ENCODE measurements around the gene EFHD2. TPM values are rescaled to one million over a fixed set of nuclear protein-coding genes. Genes with fewer than 3 reads are reported as not detected.
"Not testable (repeated sequence)": the region's sequence is repeated elsewhere in the genome, so short reads cannot be mapped to it uniquely, and the experiment has no call there.

The EFHD2 gene
- total RNA-seq, 2 donors from 2014 or later, result 36.0 to 71.3 TPM

GRCh38 chr1:15459771-15460707, 50.4 kb downstream of the EFHD2 start:
- DNase-seq (ENCODE audit: low spot score) (no peak), ATAC-seq (ENCODE audit: insufficient number of reproducible peaks, low FRiP score, low read depth) (no peak)
- Histone ChIP-seq H3K36me3 (no peaks in the 10 kb centered on the region), H3K4me3 (no peak overlapping the region), H3K27ac (no peak overlapping the region), H3K4me1 (ENCODE audit: control insufficient read depth in 1 of 2, low read depth in 2 of 2) (no peaks in the 10 kb centered on the region), H3K27me3 (replicated peaks; ENCODE audit: insufficient read depth) (no peaks in the 10 kb centered on the region), H3K9me3 (no peaks in the 10 kb centered on the region)
- TF ChIP-seq CTCF (IDR thresholded peaks at IDR 0.05), result no peak

GRCh38 chr1:15460708-15461095, 51.0 kb downstream of the EFHD2 start:
- no peak for TF ChIP-seq CTCF (IDR thresholded peaks at IDR 0.05)
- DNase-seq (ENCODE audit: low spot score), result no peak
- ATAC-seq (ENCODE audit: insufficient number of reproducible peaks, low FRiP score, low read depth), result no peak
- no peaks in the 10 kb centered on the region for H3K4me1 ChIP-seq (ENCODE audit: control insufficient read depth in 1 of 2, low read depth in 2 of 2)
- H3K36me3 ChIP-seq, result no peaks in the 10 kb centered on the region
- no peaks in the 10 kb centered on the region for H3K9me3 ChIP-seq
- H3K27me3 ChIP-seq (replicated peaks; ENCODE audit: insufficient read depth), result no peaks in the 10 kb centered on the region
- no peak overlapping the region for H3K4me3 ChIP-seq
- no peak overlapping the region for H3K27ac ChIP-seq

- H3K36me3 ChIP-seq; ATAC-seq (ENCODE audit: insufficient number of reproducible peaks, low FRiP score, low read depth): not testable (repeated sequence)
Observed at GRCh38 chr1:15463064-15463800, 53.5 kb downstream of the EFHD2 start.

GRCh38 chr1:15463926-15464322, 54.2 kb downstream of the EFHD2 start:
- not testable (repeated sequence) for H3K27ac ChIP-seq; DNase-seq (ENCODE audit: low spot score); H3K36me3 ChIP-seq; H3K4me3 ChIP-seq; H3K27me3 ChIP-seq (replicated peaks; ENCODE audit: insufficient read depth); ATAC-seq (ENCODE audit: insufficient number of reproducible peaks, low FRiP score, low read depth); H3K4me1 ChIP-seq (ENCODE audit: control insufficient read depth in 1 of 2, low read depth in 2 of 2); H3K9me3 ChIP-seq

More at GRCh38 chr1:15463064-15463800, 53.5 kb downstream of the EFHD2 start:
- H3K27ac ChIP-seq; DNase-seq (ENCODE audit: low spot score); H3K9me3 ChIP-seq; H3K4me1 ChIP-seq (ENCODE audit: control insufficient read depth in 1 of 2, low read depth in 2 of 2); H3K4me3 ChIP-seq; H3K27me3 ChIP-seq (replicated peaks; ENCODE audit: insufficient read depth): not testable (repeated sequence)

- Histone ChIP-seq H3K36me3 (no peaks in the 10 kb centered on the region), H3K4me3 (no peak overlapping the region), H3K9me3 (no peaks in the 10 kb centered on the region), H3K27me3 (replicated peaks; ENCODE audit: insufficient read depth) (no peaks in the 10 kb centered on the region), H3K4me1 (ENCODE audit: control insufficient read depth in 1 of 2, low read depth in 2 of 2) (no peaks in the 10 kb centered on the region), H3K27ac (no peak overlapping the region)
- no peak for TF ChIP-seq CTCF (IDR thresholded peaks at IDR 0.05)
- no peak for ATAC-seq (ENCODE audit: insufficient number of reproducible peaks, low FRiP score, low read depth)
- no peak for DNase-seq (ENCODE audit: low spot score)
Observed at GRCh38 chr1:15465674-15466073, 56.0 kb downstream of the EFHD2 start.

- not testable (repeated sequence) for DNase-seq (ENCODE audit: low spot score); H3K4me1 ChIP-seq (ENCODE audit: control insufficient read depth in 1 of 2, low read depth in 2 of 2); H3K9me3 ChIP-seq; H3K4me3 ChIP-seq; ATAC-seq (ENCODE audit: insufficient number of reproducible peaks, low FRiP score, low read depth); H3K36me3 ChIP-seq; H3K27ac ChIP-seq; H3K27me3 ChIP-seq (replicated peaks; ENCODE audit: insufficient read depth)
Observed at GRCh38 chr1:15466955-15467625, 57.4 kb downstream of the EFHD2 start.
